Measurements from ENCODE around the gene ENTPD8.
"Not testable (repeated sequence)": the region's sequence is repeated elsewhere in the genome, so short reads cannot be mapped to it uniquely, and the experiment has no call there.

ENTPD8 gene

GRCh38 chr9:137386507-137387113 lies 54.5 kb downstream of the ENTPD8 start:
- H3K4me1 Mint-ChIP-seq (ENCODE audit: low read depth); H3K36me3 Mint-ChIP-seq; H3K9me3 Mint-ChIP-seq (ENCODE audit: low read depth); H3K27me3 Mint-ChIP-seq; H3K4me3 Mint-ChIP-seq: not testable (repeated sequence)
- peak overlapping the region; percentile 87 for H3K27ac Mint-ChIP-seq

GRCh38 chr9:137385061-137385655 lies 56.0 kb downstream of the ENTPD8 start:
- Mint-ChIP-seq H3K9me3 (ENCODE audit: low read depth) (no peaks in the 10 kb centered on the region), H3K4me1 (ENCODE audit: low read depth) (peaks cover 10% of the 10 kb centered on the region), H3K4me3 (no peak overlapping the region), H3K27ac (no peak overlapping the region), H3K27me3 (no peaks in the 10 kb centered on the region), H3K36me3 (no peaks in the 10 kb centered on the region)

All from activated naive CD8-positive, alpha-beta T cell (primary cell).